IMR-90 (cell line): ENCODE data around the gene ZCCHC24.

Experiments used
- CTCF ChIP-seq: conservative IDR thresholded peaks from 2 replicates; pipeline ENCODE4 v1.5.1; 2012; ENCODE audit warnings: mild to moderate bottlenecking, low read depth, low read length, improper control_type of control experiment
- MXI1 ChIP-seq: IDR thresholded peaks from 2 replicates; pipeline ENCODE4 v1.6.1; 2012; ENCODE audit warnings: low read depth, mild to moderate bottlenecking, low read length, moderate library complexity, borderline replicate concordance
- POLR2A ChIP-seq: IDR thresholded peaks from 2 replicates; pipeline ENCODE4 v1.6.1; 2012; ENCODE audit warnings: mild to moderate bottlenecking, low read depth, low read length
- RAD21 ChIP-seq: IDR thresholded peaks from 2 replicates; pipeline ENCODE4 v1.6.1; 2012; ENCODE audit warnings: low read length, improper control_type of control experiment

DNA sequence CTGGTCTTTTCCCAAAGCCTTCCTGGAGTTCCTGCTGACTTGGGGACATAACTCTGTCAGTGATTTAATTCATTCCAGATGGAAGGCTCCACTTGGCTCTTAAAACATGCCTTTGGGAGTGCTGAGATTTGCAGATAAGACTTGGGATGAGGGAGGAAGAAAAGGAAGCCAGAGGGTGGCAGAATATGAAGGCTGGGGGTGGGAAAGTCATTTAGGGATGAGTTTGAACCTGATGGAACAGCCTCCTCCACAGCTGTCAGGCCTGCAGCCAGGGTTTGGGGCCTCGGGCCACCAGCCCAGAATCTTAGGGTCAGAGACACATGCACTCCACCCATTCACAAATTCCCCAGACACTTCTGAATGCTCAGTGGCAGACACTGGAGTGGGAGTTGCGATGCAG lies 38.5 kb upstream of the ZCCHC24 start:
- no peak for TF ChIP-seq CTCF
- no peak for TF ChIP-seq RAD21
- no peak for TF ChIP-seq MXI1
- TF ChIP-seq POLR2A = no peak
